GM18858 (cell line): ENCODE measurements around the gene KATNBL1.
"Not testable (repeated sequence)": the region's sequence is repeated elsewhere in the genome, so short reads cannot be mapped to it uniquely, and the experiment has no call there.

Experiments used
- ATAC-seq: cut with Tn5 transposase; IDR thresholded peaks from one replicate; pipeline ENCODE4 v1.9.1; 2021; ENCODE audit not compliant: unreplicated experiment

The KATNBL1 gene

DNA sequence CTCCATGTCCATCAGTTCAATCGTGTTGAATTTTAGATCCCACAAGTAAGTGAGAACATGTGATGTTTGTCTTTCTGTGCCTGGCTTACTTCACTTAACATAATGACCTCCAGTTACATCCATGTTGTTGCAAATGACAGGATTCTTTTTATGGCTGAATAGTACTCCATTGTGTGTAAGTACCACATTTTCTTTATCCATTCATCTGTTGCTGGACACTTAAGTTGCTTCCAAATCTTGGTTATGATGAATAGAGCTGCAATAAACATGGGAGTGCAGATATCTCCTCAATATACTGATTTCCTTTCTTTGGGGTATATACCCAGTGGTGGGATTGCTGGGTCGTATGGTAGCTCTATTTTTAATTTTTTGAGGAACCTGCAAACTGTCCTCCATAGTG lies 89.5 kb downstream of the KATNBL1 start:
- not testable (repeated sequence) for ATAC-seq

DNA sequence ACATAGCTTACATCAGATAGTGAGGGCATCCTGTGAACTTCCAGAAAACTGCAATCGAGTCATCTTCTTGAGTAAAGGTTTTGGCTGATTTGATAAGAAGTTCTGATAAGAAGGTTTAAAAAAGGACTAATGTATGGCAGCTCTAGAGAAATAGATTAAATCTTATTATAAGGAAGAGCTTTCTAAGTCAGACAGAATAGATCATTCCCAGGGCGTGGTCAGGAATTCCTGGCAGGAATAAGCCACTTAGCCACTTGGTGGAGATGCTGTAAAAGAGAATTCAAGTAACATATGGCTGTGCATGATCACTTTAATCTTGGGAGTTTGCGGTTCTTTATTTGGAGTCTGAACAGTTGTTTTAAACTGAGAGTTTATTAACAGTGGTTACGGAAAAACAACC lies 90.6 kb downstream of the KATNBL1 start:
- ATAC-seq, result no peak

DNA sequence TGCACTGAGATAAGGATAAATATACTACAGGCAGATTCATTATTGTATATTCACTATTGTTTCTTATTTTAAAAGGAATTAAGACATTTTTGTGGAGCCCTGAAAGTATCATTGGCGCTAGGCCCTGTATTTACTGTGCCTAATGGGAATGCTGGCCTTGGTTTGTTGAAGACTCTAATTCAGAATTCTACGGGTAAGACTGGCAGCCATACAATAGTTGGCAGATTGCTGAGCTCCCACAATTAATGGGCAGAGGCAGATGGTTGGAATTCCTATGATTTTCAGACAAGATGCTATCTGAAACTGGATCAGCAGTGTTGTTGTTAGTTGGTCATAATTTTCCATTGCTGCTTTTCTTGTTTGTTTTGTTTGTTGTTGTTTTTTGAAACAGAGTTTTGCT lies 93.3 kb downstream of the KATNBL1 start:
- ATAC-seq, result no peak

DNA sequence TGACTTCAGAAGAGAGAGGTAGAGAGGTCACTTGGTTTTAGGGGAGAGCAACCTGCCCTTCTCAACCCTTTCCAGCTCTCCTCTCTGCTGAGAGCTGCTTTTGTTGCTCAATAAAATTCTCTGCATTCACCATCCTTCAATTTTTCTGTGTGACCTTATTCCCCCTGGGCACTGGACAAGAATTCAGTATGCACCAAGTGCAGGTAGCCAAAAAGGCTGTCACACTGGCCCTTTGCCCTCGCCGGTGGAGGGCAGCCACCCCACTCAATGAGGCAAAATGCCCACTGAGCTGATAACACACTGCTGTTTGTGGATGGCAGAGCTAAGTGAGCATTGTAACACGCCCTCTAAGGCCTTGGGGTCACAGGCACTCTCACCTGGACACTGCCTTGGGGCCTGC lies 95.2 kb downstream of the KATNBL1 start:
- no peak for ATAC-seq

DNA sequence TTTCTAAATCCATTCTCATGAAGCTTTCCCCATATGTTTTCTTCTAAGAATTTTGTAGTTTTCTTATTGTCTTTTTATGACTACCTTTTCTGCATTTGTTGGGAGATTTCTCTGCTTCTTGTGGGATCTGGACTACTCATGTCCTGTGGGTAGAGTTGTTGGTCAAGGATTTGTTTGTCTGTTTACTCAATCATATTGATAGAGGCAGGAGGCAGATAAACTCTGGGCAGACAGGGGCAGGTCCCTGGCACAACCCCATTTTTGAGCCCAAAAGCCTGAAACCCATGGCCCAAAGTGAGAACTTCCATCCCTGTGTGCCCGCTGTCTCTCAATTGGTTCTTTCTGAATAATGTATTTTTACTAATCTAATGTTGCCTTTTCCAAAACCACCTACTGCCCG lies 95.7 kb downstream of the KATNBL1 start:
- ATAC-seq, result no peak

DNA sequence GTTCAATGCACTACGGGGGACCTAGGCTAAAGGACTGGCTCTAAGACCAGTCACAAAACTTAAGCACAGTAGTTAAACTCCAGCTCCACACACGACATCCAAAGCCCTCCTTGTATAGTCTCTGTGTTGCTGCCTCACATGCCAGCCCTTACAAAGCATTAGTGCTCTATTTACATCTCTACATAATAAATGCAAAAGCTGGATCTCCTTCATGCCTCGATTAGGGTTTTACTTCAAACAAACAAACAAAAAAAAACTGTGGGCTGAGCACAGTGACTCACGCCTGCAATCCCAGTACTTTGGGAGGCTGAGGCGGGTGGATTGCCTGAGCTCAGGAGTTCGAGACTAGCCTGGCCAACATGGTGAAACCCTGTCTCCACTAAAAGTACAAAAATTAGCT lies 98.4 kb downstream of the KATNBL1 start:
- no peak for ATAC-seq

DNA sequence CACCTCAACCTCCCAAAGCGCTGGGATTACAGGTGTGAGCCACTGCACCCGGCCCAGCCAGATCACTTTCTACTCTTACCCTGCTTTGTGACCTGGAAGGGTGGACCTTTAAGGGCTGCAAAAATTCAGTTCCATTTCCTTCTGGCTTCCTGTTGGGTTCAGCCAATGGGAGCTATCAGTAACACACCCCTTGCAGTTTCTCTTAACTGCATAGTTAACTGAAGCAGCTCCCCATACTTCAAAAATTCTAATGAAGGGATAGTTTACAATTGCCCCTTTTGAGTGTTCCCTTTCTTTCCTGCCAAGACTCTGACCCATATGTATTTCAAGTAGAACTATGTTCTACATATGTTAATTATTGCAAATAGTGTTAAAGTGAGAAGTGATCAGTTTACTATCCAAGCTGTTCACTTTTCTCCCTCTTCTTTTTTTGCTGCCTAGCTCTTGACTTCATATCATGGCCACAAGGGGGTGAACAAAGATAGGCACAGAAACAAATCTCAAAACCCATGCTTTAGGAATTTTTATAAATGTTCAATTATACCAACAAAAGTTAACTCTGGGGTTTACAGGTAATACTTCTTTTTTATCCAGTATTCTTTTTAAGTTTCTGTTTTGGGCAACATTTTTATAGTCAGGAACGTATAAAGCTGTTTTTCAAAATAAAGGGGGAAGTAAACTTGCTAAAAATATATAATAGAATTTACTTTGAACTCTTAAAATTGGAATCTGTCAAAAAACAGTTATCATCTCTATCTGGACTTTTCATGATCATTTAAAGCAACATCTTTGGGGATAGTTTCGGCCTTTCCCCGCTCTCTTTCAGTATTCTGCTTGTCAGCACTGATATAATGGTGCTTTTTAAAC lies 99.9 kb downstream of the KATNBL1 start:
- no peak for ATAC-seq

DNA sequence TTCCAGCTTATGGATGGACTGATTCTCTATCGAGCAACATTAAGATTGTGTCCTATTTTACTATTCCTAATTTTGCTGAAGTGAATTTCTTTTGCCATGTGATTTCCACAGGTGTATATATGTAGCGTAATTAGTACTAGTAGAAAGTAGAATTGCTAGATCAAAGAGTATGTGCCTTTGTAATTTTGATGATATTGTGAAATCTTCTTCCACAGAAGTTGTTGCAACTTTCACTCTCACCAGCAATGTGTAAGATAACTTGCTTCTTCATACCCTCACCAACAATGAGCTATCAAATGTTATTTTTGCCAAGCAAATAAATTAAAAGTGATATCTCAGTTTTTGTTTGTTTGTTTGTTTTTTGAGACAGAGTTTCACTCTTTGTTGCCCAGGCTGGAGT lies 102.6 kb downstream of the KATNBL1 start:
- no peak for ATAC-seq

DNA sequence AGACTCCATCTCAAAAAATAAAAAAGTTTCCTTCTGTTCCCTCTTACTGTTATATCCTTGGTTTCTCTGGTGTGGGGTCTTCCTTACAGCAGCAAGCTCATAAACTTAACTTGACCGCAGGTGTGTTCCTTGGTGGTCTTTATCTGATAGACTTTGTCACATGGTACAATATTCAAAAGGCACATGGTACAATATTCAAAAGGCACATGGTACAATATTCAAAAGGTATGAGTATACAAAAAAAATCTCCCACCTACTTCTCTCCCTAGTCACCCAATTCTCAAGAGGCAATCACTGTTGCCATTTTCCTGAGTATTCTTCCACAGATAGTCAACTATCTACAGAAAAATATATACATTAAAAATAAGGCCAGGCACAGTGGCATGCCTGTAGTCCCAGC lies 103.5 kb downstream of the KATNBL1 start:
- no peak for ATAC-seq

DNA sequence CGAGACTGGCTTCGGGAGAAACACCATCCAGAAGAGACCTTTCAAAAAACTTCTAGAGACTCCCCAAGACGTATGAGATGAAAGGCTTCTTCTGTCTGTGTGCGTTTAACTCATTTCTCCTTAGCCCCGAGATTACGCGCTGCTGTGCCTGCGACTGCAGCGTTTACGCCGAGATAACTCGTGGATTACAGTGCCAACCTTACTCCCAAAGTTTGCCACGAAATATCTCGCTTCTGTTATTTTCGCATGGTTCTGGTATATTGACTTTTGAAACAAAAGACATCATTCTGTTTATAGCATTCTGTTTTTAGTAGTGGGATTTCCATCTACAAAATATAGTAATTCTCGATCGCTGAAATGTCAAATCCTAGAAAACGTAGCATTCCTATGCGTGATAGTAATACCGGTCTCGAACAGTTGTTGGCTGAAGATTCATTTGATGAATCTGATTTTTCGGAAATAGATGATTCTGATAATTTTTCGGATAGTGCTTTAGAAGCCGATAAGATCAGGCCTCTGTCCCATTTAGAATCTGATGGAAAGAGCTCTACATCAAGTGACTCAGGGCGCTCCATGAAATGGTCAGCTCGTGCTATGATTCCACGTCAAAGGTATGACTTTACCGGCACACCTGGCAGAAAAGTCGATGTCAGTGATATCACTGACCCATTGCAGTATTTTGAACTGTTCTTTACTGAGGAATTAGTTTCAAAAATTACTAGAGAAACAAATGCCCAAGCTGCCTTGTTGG lies 107.5 kb downstream of the KATNBL1 start:
- no peak for ATAC-seq

DNA sequence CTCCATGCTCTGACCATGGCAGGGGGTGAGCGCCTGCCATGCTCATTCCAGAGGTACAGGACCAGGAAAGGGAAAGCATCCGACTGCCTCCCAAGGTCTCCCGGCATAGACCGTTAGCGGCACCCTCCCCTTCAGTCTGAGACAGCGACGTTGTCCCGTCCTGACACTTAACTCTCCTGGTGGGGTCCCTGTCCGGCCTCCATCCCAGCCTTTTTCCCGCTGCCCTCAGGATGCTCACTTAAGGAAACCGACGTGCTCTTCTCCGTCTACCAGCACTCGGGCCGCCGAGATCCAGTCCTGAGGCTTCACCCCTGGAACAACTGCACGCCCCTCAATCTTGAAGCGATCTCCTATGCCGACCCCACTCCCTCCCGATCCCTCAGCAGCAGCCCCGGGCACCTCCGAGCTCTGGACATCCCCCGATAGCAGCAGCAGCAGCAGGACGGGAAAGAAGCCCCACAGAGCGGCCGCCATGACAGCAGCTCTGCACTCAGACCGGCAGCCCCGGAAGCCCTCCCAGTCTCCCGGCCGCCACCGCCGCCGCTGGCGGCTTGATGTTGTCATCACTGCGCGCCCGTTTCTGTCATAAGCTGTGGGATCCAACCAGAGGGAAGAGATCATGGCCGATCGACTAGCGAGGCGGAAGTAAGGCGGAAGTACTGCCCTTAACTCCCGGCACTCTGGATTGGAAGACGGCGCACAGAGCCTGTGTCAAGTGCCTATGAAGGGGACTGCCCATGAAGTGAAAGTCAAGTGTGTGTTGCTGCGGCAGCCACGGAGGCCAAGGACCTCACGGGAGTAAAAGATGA lies 108.3 kb downstream of the KATNBL1 start, which contains the start of the genes EMC7 and PGBD4:
Gene EMC7 (minus strand): TSS at position 497 of the 809 bp plus-strand sequence. CDS start 23 bp downstream, at position 474.
Gene PGBD4 (plus strand): TSS at position 718 of the 809 bp plus-strand sequence. CDS start 449 bp downstream, outside the sequence.
- peak; percentile 93 for ATAC-seq

DNA sequence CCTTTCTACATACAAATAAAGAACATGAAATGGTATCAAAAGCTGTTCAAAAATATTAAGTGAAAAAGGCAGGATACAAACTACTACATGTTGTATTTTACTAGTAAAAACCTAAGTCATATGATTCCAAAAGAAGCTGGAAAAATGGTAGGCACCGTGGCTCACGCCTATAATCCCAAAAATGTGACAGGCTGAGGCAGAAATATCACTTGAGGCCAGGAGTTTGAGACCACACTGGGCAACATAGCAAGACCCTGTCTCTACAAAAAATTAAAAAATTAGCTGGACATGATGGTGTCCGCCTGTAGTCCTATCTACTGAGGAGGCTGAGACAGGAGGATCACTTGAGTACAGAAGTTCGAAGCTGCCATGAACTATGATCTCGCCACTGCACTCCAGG lies 110.0 kb downstream of the KATNBL1 start:
- ATAC-seq, result no peak
